ENCODE measurements around the gene TMEM108. TPM values are rescaled to one million over a fixed set of nuclear protein-coding genes. Genes with fewer than 3 reads are reported as not detected.

The TMEM108 gene
- polyA plus RNA-seq, 1 experiment = 0.63 TPM

DNA sequence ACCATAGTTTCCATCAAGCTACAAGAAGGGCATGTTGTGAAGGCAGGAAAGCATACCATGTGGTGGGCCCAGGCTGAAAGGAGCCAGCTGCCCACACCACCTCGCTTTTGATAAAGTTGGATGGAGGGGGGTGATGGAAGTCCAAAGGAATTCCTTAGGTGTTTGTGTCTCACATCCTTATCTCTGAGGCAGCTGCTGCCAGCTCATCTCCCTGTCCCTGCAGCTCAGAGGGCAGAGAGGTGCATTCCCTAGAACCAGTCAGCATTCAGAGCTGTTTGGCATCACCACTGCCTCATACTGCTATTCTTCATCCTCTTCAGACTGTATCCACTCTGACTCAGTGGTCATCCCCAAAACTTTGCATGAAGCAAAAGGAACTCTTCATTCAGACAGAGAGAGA, 220.2 kb downstream of the TMEM108 start:
- no peaks in the 10 kb centered on the region for H3K9me3 ChIP-seq (ENCODE audit: control insufficient read depth, insufficient read depth, low read length)
- ChIA-PET POLR2A (no interaction called here), CTCF (interaction anchor here (1.1 kb wide), 1 partner anchor 532 kb away, joined by 3 read pairs; no protein-coding TSS in a partner anchor)
- H3K27me3 ChIP-seq (ENCODE audit: control insufficient read depth, insufficient read depth, low read length) = no peaks in the 10 kb centered on the region
- no peak for DNase-seq (ENCODE audit: low read depth, low spot score)
- no peak overlapping the region for H3K27ac ChIP-seq (ENCODE audit: low read depth, low read length)
- no peak overlapping the region for H3K4me3 ChIP-seq (ENCODE audit: low read depth, low read length)
- TF ChIP-seq, protein P1, sequence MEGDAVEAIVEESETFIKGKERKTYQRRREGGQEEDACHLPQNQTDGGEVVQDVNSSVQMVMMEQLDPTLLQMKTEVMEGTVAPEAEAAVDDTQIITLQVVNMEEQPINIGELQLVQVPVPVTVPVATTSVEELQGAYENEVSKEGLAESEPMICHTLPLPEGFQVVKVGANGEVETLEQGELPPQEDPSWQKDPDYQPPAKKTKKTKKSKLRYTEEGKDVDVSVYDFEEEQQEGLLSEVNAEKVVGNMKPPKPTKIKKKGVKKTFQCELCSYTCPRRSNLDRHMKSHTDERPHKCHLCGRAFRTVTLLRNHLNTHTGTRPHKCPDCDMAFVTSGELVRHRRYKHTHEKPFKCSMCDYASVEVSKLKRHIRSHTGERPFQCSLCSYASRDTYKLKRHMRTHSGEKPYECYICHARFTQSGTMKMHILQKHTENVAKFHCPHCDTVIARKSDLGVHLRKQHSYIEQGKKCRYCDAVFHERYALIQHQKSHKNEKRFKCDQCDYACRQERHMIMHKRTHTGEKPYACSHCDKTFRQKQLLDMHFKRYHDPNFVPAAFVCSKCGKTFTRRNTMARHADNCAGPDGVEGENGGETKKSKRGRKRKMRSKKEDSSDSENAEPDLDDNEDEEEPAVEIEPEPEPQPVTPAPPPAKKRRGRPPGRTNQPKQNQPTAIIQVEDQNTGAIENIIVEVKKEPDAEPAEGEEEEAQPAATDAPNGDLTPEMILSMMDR (IDR thresholded peaks at IDR 0.05; ENCODE audit: low read depth, low read length) = no peak

DNA sequence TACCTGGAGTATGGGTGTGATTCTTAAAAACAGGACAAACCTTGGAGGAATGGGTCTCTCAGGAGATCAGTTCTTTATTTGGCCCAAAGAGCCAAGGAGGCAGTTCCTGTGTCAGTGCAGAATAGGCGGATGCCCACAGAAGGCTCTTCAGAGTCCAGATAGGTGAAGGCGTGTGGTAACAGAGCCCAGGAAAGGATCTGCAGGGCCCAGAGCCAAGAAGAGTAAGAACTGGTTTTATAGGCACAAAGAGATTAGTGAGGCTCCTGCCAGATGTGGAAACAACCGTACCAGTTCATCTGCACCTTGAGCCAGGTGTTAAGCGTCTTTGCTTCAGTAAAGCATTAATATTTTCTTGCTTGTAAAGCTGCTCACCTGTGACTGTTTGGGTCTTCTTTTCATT, 221.6 kb downstream of the TMEM108 start:
- Histone ChIP-seq H3K27me3 (ENCODE audit: control insufficient read depth, insufficient read depth, low read length) (peaks cover 2% of the 10 kb centered on the region), H3K9me3 (ENCODE audit: control insufficient read depth, insufficient read depth, low read length) (no peaks in the 10 kb centered on the region), H3K27ac (ENCODE audit: low read depth, low read length) (no peak overlapping the region), H3K4me3 (ENCODE audit: low read depth, low read length) (no peak overlapping the region)
- CTCF ChIA-PET = no interaction called here
- no peak for DNase-seq (ENCODE audit: low read depth, low spot score)
- TF ChIP-seq, protein P1 (IDR thresholded peaks at IDR 0.05; ENCODE audit: low read depth, low read length) = no peak
- POLR2A ChIA-PET = no interaction called here

DNA sequence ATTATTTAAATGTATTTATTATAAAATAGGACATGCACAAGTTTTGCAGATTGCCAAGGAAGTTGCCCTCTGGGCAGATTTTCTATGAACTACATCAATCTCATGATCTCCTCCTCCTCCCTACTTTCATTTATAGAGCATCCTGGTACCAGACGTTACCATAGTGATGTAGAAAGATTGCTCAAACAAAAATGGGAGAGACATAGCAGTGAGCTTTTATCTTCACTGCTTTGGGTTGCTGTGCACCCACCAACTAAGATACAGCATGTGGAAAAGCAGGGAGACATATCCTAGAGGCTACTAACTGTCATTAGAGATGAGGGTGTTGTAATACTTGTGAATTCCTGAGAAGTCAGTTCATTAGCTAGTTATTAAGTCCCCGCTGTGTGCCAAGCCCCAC, 224.1 kb downstream of the TMEM108 start:
- ChIA-PET CTCF (interaction anchor here (0.6 to 1.2 kb wide), 2 partner anchors 9 to 357 kb away, joined by 3 to 4 read pairs; no protein-coding TSS in a partner anchor), POLR2A (no interaction called here)
- Histone ChIP-seq H3K9me3 (ENCODE audit: control insufficient read depth, insufficient read depth, low read length) (no peaks in the 10 kb centered on the region), H3K4me3 (ENCODE audit: low read depth, low read length) (no peak overlapping the region), H3K27ac (ENCODE audit: low read depth, low read length) (no peak overlapping the region), H3K27me3 (ENCODE audit: control insufficient read depth, insufficient read depth, low read length) (peaks cover 2% of the 10 kb centered on the region)
- DNase-seq (ENCODE audit: low read depth, low spot score) = no peak
- TF ChIP-seq, protein P1 (IDR thresholded peaks at IDR 0.05; ENCODE audit: low read depth, low read length) = no peak

DNA sequence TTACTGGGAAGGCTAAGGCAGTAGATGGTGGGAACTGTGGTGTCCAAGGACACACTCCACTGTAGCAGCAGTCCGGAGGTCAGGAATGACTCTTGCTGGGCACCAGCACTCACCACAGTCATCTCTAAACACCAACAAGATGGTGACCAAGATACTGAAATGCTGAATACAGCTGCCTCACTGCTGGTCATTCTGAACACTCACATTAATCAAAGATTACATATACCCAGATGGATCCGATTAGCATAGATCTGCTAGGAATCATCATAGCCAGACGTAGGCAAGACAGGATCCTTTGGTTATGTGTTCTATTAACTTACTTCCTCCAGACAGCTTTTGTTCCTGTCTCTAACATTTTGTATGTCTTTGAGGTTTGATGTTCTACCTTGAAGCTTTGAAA, 226.7 kb downstream of the TMEM108 start:
- TF ChIP-seq, protein P1 (IDR thresholded peaks at IDR 0.05; ENCODE audit: low read depth, low read length) = no peak
- Histone ChIP-seq H3K4me3 (ENCODE audit: low read depth, low read length) (no peak overlapping the region), H3K27me3 (ENCODE audit: control insufficient read depth, insufficient read depth, low read length) (peaks cover 2% of the 10 kb centered on the region), H3K27ac (ENCODE audit: low read depth, low read length) (no peak overlapping the region), H3K9me3 (ENCODE audit: control insufficient read depth, insufficient read depth, low read length) (no peaks in the 10 kb centered on the region)
- DNase-seq (ENCODE audit: low read depth, low spot score) = no peak
- POLR2A ChIA-PET = no interaction called here
- CTCF ChIA-PET = interaction anchor here (1.1 kb wide), 1 partner anchor 224 kb away, joined by 3 read pairs; no protein-coding TSS in a partner anchor

DNA sequence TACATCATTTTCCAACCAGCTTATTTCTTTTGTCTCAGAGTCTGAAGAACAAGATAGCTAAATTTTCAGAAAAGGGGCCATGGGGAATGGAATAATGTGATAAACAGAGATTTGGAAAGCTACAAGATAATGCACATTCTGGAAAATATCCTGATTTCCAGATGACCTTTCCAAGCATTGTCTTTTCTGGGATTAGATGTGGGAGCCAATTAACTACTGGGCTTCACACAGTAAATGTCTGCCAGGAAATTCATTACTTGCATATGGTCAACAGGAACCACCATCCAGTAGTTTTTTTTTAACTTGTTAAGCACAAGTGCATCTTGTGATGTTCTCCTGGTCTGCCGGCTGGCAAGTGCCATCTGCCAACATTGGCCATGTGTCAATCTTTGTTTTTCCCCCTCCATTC, 230.5 kb downstream of the TMEM108 start:
- DNase-seq (ENCODE audit: low read depth, low spot score) = no peak
- Histone ChIP-seq H3K27me3 (ENCODE audit: control insufficient read depth, insufficient read depth, low read length) (peaks cover 2% of the 10 kb centered on the region), H3K4me3 (ENCODE audit: low read depth, low read length) (no peak overlapping the region), H3K9me3 (ENCODE audit: control insufficient read depth, insufficient read depth, low read length) (no peaks in the 10 kb centered on the region), H3K27ac (ENCODE audit: low read depth, low read length) (no peak overlapping the region)
- POLR2A ChIA-PET = interaction anchor here (1.6 kb wide), 1 partner anchor 14 kb away, joined by 5 read pairs; no protein-coding TSS in a partner anchor
- CTCF ChIA-PET = interaction anchor here (0.6 to 1.1 kb wide), 2 partner anchors 157 to 227 kb away, joined by 3 read pairs; no protein-coding TSS in a partner anchor
- TF ChIP-seq, protein P1 (IDR thresholded peaks at IDR 0.05; ENCODE audit: low read depth, low read length) = no peak
